CD4-positive, alpha-beta T cell treated with Interleukin-10 for 1 hour (primary cell): ENCODE data around the gene HM13.
"Not testable (repeated sequence)": the region's sequence is repeated elsewhere in the genome, so short reads cannot be mapped to it uniquely, and the experiment has no call there.

ENCODE experiments used
- DNase-seq: peaks from one replicate; pipeline ENCODE4 v3.0.0-alpha.2; 2020

The HM13 gene, protein sequence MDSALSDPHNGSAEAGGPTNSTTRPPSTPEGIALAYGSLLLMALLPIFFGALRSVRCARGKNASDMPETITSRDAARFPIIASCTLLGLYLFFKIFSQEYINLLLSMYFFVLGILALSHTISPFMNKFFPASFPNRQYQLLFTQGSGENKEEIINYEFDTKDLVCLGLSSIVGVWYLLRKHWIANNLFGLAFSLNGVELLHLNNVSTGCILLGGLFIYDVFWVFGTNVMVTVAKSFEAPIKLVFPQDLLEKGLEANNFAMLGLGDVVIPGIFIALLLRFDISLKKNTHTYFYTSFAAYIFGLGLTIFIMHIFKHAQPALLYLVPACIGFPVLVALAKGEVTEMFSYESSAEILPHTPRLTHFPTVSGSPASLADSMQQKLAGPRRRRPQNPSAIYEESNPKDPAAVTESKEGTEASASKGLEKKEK

DNA sequence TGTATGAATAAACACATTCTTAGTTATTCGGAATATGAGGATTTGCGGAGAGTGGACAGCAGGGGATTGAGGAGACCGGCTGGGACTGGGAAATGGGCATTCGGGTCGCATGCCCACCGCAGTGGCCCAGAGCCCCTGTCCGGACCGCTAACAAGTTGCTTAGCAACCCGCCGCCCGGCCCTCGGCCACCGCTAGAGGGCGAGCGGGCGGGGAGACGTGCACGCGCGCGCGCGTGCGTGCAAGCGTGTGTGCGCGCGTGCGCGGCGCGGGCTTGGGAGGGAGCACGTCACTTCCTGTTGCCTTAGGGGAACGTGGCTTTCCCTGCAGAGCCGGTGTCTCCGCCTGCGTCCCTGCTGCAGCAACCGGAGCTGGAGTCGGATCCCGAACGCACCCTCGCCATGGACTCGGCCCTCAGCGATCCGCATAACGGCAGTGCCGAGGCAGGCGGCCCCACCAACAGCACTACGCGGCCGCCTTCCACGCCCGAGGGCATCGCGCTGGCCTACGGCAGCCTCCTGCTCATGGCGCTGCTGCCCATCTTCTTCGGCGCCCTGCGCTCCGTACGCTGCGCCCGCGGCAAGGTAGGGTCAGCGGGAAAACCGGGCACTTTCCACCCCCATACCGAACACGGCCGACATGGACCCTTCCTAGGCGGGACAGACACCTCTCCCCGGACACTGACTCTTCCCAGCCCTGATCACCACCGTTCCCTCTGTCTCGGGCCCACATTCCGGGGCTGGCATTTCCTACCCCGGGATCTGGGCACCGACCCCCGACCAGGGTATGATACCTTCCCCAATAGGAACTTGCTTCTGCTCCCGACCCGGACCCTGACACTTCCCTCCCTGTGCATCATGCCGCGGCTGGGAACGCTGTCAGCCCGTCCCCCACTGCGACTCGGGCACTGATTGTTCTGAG is at the start of gene HM13:
HM13 (plus strand) TSS at position 289 of the 918 bp plus-strand sequence; CDS start at position 399, 110 bp downstream.
- peak; percentile 90 for DNase-seq

DNA sequence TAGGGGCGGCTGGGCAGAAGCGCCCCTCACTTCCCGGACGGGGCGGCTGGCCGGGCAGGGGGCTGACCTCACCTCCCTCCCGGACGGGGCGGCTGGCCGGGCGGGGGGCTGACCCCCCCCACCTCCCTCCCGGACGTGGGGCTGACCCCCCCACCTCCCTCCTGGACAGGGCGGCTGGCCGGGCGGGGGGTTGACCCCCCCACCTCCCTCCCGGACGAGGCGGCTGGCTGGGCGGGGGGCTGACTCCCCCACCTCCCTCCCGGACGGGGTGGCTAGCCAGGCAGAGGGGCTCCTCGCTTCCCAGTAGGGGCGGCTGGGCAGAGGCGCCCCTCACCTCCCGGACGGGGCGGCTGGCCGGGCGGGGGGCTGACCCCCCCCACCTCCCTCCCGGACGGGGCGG is 43.3 kb upstream of the HM13 start:
- not testable (repeated sequence) for DNase-seq

DNA sequence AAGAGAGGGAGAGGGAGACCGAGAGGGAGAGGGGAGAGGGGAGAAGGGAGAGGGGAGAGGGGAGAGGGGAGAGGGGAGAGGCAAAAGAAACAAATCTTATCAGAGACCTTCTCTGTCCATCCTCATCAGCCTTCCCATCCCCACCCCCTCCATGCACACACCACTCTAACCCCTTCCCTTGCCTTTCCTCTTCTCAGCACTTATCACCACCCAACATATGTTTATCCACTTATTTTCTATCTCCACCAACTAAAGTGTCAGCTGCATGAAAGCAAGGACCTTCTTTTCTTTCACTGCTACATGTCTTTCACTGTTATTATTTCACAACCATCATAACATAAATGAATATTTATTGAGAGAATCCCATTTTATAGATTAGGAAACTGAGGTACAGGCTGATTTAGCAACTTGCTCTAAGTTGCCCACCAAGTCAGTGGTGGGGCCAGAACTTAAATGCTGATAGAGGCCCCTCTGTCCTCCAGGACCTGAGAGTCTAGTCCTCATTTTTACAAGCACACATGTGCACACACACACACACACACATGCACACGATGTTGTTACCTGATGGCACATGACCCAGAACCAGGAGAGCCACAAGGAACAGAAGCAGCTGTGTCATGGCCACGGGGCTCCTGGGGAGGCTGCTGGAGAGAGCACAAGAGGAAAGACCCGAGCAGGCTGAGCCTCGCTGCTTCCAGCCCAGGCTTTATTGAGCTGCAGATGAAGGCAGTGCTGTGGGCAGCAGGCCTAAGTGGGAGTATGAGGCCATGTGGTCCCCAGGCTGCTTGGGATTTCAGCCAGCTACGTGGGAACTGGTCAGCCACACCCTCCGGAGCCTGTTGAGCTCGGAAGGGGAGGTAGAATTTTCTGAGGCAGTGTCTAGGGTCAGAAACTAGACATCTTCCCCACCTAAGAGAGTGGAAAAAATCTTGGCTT is 41.6 kb upstream of the HM13 start:
- no peak for DNase-seq

DNA sequence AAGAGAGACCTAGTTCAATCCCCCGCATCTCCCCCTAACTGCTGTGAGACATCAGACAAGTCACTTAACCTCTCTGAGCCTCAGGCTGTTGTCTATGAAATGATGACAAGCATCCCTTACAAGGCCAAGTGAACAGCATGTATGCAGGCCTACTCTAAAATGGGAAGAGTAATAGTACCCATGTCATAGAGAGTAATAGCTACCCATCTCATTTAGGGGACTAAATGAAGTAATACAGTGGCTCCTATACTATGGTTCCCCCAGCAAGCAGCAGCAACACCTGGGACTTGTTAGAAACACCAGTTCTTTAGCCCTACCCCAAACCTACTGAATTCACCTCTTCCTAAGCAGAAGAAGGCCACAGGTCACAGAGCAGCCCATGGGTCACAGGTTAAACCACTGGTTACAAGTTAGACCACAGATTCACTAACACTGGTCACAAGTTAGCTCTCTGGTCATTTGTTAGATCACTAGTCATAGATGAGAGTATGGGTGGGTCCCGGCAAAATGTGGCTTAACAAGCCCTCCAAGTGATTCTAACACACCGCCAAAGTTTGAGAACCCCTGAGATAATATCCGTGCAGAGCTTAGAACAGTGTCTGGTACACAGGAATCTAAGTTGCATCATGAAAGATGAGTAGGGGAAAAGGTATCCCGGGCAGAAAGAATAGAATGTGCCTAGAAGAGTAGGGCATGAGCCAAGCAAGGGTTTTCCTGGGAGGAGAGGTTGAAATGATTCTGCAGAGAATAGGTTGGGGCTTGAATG is 40.7 kb upstream of the HM13 start:
- no peak for DNase-seq

DNA sequence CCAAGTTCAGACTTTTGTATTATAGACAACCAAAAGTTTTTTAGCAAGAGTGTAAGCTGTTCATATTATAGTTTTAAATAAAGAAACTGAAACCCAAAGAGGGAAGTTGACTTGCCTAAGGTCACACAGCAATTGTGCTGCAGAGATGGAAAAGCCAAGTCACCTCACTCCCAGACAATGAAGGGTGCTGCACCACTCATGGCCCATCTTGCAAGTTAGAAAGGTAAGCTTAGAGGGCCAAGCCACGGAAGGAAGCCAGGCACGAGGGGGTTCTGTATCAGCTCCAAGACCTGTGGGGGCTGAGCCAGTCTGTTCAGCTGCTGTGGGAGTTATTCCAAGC is 40.2 kb upstream of the HM13 start:
- DNase-seq = no peak

DNA sequence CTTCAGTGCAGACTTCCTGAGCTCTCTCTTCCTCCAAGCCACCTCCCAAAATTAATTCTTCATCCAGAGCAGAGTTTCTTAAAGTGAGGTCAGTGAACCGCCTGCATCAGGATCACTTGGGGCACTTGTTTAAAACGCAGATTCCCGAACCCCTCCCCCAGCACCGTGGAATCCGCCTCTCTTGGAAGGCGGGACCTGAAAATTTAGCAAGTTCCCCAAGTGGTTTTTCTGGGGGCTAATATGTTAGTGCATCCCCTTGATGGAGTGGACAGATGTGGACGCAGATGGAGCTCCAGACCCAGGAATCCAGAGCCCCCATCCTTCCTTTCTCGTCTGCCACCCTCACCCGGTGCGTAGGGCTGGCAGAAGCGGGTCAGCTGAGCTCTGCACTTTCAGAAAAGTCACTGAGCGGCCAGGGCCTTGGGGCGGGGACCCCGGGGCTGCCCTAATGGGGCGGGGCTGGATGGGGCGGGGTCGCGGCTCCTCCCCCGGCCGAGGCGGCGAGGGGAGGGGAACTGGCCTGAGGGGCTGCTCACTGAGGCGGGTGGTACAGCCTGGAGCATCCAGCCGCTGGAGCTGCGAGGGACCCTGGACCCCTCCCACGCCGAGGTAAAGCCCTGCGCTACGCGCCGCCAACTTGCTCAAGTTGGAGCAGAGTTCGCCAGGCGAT is 39.3 kb upstream of the HM13 start, which contains the start of the genes DEFB124 and REM1:
DEFB124 (minus strand) TSS at position 370 of the 670 bp plus-strand sequence. CDS start 2,114 bp downstream, outside the sequence.
REM1 (plus strand) TSS at position 531 of the 670 bp plus-strand sequence. CDS start 1,158 bp downstream, outside the sequence.
- DNase-seq = no peak

DNA sequence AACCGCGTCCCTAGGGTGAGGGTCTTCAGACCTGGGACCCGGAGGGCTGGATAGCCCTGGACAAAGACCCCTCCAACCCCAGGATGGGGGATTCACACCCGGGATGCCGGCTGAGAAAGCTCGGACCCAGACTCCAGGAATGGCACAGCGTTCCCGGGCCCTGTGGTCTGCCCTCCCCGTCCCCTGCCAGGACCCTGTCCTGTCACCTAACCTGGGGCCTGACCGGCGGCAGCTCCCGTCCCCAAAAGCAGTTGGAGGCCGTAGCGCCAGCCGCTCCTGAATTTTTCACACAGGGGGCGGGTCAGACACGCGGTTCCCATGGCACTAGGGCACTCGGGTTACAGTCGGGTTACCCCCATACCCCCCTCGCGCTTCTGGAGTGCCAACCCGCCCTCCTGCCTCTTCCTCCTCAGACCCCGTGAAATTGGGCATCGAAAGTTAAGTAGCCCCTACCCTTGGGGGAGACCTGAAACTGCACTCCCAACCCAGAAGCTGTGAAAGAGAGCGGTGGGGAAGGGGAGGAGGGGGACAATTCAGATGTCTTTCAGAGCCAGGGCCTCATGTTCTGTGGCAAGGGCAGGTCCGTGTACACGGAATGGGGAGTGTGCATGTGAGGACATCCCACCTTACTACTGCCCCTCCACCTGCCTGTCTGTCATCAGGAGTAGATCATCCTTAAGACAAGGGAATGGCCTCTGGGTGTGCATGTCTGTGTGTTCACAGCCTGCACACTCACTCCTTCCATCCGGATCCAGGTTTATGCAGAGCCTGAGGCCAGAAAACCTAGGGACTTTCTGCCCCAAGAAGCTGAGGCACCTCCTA is 38.6 kb upstream of the HM13 start:
- no peak for DNase-seq

DNA sequence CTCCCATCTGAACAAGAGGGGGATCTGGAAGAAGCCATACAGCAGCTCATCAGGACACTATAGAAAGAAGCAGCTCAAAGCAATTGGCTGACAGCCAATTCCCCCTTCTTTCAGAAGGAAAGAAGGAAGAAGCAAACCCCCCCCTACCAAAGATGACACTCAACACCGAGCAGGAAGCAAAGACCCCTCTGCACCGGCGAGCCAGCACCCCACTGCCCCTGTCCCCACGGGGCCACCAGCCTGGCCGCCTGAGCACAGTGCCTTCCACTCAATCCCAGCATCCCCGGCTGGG is 38.0 kb upstream of the HM13 start:
- no peak for DNase-seq

DNA sequence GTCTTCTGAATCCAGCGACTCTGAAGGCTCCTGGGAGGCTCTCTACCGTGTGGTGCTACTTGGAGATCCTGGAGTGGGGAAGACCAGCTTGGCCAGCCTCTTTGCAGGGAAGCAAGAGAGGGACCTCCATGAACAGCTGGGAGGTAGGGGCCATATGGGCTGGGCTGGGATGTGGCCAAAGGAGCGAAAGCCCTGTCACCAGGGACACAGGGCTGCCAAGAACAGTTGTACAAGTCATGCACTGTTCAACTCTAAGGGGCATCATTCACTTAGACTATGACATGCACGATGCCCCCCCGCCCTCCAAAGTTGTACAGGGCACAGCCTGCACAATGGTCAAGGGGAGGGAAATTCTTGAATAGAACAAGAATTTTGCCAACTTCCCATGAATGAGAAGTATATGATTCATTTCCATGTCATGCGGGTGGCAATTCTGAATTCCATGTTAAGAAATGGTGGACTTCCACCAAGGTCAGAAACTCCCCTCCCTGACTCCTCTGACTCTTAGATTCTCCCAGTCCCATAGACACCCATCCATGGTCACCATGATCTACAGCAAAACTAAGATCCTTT is 37.5 kb upstream of the HM13 start:
- DNase-seq = no peak

DNA sequence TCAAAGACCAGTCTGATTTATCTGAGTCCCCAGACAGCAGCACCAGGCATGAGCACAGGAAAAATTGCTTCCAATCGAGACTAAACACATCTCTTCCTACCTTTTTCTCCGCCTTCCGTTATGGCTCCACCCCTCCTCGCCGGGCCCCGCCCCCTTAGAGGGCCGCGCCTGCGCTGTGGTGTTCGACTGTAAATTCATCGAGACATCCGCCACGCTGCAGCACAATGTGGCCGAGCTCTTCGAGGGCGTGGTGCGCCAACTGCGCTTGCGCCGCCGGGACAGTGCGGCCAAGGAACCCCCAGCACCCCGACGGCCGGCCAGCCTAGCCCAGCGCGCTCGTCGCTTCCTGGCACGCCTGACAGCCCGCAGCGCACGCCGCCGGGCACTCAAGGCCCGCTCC is 30.2 kb upstream of the HM13 start:
- peak; percentile 16 for DNase-seq

DNA sequence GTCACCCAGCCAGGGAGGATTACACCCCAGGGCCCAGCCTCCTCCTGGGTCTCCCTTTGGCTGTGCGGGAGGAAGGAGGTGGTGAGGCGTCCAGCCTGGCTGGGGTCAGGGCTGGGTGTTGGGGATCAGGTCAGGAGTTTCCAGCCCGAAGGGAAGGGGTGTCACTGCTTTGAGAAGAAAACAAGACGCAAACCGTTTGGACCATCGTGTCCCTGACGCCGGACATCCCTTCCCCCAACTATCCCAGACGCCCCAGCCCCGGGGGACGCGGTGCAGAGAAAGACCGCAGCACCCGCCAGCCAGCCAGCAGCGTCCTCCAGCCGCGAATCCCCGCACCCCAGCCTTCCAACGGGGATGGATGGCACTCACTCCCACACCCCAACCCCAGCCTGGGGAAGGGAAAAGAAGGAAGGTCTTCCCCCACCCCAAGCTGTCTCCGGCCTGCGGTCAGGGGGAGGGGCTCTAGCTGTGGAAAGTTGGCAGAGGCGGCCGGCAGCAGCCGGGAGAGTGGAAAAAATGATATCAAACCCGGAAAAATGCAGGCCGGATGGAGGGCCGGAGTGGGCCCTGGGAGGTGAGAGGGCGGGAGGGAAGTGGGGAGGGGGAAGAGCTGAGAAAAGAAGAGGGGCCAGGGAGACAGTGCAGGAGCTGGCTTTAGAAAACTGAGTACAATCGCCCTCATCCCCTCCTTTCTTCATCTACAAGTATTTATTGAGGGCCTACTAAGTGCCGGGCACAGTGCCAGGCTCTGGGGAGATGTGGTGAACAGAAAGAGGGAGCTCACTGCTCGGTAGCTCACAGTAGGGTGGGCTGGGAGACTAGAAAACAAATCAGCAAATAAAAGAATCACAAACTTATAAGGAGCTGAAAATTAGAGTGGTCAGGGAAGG is 28.5 kb upstream of the HM13 start:
- no peak for DNase-seq

DNA sequence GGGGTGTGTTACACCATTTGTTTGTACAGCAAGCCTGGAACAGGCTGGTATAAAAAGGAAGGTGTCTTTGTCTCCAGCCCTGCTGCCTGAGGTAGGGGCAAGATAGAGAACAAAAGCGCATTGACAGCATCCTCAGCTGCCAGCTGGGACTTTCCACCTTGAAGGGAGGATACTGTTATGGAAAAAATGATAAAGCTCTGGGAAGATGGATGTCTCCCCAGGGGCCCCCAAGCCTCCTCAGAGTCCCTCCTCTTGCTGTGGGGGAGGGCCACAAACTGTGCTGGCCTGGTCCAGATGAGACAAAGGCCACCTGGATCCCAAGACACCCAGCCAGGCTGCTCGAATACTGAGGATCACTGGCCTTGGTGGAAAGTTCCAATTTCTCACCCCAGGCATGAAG is 26.1 kb upstream of the HM13 start:
- DNase-seq = no peak

DNA sequence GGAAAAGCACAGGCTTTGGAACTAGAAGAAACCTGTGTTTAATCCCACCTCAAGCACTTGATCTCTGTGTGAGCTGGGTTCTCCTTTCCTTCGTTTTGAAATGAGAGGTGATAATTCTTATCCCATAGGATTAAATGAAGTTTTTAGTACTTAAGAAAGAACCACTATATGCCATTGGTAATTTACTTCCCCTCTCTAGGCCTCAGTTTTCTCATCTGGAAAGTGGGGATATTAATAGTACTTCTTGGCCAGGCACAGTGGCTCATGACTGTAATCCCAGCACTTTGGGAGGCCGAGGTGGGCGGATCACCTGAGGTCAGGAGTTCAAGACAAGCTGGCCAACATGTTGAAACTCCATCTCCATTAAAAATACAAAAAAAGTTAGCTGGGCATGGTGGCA is 25.1 kb upstream of the HM13 start:
- no peak for DNase-seq

DNA sequence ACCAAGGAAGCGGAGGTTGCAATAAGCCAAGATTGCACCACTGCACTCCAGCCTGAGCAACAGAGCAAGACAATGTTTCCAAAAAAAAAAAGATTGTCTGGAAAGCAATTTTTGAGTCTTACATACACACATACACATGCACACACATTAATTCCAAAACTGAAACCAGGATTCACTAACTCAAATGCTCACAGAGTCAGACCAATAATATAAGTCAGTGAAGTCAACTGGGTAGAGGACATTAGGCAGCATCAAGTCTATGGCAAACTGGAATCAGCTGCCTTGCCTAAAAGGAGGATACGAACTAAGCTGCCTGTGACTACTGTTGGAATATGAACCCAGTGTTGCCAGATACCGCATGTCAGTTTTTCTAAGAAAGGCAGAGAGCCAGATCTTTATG is 23.5 kb upstream of the HM13 start:
- DNase-seq = no peak

DNA sequence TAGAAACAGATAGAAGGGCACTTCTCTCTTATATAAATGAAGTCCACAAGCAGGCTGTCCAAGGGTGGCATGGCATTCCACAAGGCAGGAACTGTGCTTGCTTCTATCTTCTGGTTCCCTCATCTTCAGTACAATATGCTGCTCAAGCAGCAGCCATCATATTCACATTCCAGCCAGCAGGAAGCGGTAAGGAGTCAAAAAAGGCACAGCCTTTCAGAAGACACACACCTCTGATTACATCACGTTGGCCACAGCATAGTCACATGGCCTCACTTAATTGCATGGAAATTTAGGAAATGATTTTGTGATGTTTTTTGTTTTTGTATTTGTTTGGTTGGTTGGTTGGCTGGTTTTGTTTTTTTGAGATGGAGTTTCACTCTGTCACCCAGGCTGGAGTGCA is 20.1 kb upstream of the HM13 start:
- no peak for DNase-seq

DNA sequence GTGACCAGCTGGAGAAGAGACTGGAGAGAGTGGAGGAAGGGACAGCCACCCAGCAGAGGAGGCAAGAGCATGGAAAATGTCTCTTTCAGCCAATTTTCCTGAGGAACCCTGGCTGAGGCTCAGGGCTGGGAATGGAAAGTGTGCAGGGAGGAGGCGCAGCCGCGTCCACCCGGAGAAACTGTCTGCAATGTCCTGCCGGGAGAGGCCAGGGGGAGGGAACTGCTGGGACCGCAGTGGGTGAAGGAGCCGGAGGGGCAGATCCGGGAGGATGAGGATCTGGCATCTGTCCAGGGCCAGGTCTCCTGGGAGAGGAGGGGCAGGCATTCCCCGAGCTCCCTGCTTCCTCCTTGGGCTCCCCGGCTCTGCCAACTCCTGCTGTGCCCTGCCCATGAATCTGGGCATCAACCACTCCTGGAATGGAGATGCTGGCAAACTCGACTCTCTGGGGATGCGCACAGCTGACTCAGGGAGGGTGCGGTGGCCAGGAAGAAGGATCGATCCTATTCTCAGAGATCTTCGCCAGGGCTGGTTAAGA is 17.4 kb upstream of the HM13 start:
- no peak for DNase-seq

DNA sequence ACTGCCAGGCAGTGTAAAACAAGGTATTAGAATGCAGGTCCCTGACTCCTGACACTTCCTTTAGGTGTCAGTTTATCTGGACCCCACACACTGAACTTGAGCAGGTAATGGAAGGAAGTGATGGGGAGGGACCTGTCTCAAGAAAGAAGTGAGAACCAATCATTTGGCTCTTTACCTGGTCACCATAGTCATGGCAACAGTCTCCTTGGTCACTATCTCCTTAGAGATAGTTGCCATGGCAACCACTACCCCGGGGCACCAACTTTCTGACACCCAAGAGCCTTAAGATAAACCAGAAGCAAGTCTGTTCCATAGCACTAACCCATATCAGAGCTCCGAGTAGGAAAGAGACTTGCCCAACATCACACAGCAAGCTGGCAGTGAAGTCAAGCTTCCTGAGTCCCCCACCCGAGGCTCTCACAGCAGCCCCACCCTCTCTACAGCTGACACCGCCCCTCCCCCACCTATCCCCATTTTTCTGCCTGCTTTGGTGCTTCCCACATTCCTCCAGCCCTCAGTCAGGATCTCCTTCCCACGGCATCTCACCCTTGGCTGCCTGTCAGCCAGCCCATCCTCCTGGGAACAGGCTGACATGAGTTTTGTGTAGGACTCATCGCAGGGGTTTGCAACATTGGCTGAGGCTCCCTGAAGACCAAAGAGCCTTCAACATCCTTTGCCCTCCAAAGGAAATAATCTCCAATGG is 16.3 kb upstream of the HM13 start:
- no peak for DNase-seq

DNA sequence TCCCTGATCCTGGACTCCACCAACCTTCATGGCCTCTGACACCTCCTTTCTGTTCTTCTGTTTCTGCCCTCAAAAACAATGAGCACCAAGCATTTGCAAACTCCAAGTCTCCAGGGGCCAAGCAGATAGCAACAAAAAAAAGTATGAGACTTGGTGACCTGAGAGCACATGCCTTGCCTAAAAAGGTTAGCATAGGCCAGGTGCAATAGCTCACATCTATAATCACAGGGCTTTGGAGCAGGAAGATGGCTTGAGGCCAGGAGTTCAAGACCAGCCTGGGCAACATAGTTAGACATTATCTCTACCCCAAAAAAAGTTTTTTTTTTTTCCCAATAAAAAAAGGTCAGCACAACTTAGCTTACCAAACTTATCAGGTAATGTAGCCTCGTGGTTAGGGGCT is 13.7 kb upstream of the HM13 start:
- no peak for DNase-seq
